Neural cell (in vitro differentiated cells): Measurements from ENCODE around the gene SNPH. TPM values are rescaled to one million over a fixed set of nuclear protein-coding genes. Genes with fewer than 3 reads are reported as not detected.

Source experiments
- H2AFZ ChIP-seq: fragments of 200-600, 300-800 bp; sonication (generic), shearing (Covaris generic); 2 replicates; pipeline ENCODE4 v1.6.0; 2014; ENCODE audit warnings: low read depth, mild to moderate bottlenecking, antibody characterized with exemption, low read length, moderate library complexity
- H3F3A ChIP-seq: fragments of 200-600 bp; shearing (Covaris generic); 2 replicates; pipeline ENCODE4 v1.6.1; 2016; ENCODE audit warnings: mild to moderate bottlenecking, moderate library complexity, mixed read lengths, antibody characterized with exemption, low read length; ENCODE audit not compliant: insufficient read depth, poor library complexity, severe bottlenecking
- H3K27ac ChIP-seq: fragments of 200-600, 300-800 bp; sonication (generic), shearing (Covaris generic); 2 replicates; pipeline ENCODE4 v1.5.1; 2014; ENCODE audit warnings: mild to moderate bottlenecking, low read length, moderate library complexity
- H3K27me3 ChIP-seq: fragments of 300-800, 200-600 bp; sonication (generic), shearing (Covaris generic); 2 replicates; pipeline ENCODE4 v1.6.0; 2014; ENCODE audit warnings: mild to moderate bottlenecking, low read depth, low read length, moderate library complexity; ENCODE audit not compliant: insufficient read depth
- H3K36me3 ChIP-seq: fragments of 300-800, 200-600 bp; sonication (generic), shearing (Covaris generic); 2 replicates; pipeline ENCODE4 v1.5.1; 2014; ENCODE audit warnings: mild to moderate bottlenecking, antibody characterized with exemption, low read length, moderate library complexity; ENCODE audit not compliant: insufficient read depth
- H3K4me2 ChIP-seq: fragments of 300-800, 200-600 bp; sonication (generic), shearing (Covaris generic); 2 replicates; pipeline ENCODE4 v1.6.0; 2014; ENCODE audit warnings: mild to moderate bottlenecking, low read length
- H3K4me3 ChIP-seq: fragments of 300-800, 200-600 bp; sonication (generic), shearing (Covaris generic); 2 replicates; pipeline ENCODE4 v1.5.1; 2014; ENCODE audit warnings: mild to moderate bottlenecking, low read length, moderate library complexity
- H3K79me2 ChIP-seq: fragments of 200-600 bp; shearing (Covaris generic); replicated peaks from 2 replicates; pipeline ENCODE4 v1.6.0; 2014; ENCODE audit warnings: mild to moderate bottlenecking, low read length, moderate library complexity; ENCODE audit not compliant: insufficient read depth
- H3K9ac ChIP-seq: fragments of 300-800, 200-600 bp; sonication (generic), shearing (Covaris generic); 2 replicates; pipeline ENCODE4 v1.6.1; 2016; ENCODE audit warnings: mild to moderate bottlenecking, low read length, mixed read lengths
- H3K9me2 ChIP-seq: fragments of 200-600 bp; shearing (Covaris generic); 2 replicates; pipeline ENCODE4 v1.6.1; 2016; ENCODE audit warnings: mild to moderate bottlenecking, low read length, mixed read lengths; ENCODE audit not compliant: insufficient read depth
- H3K9me3 ChIP-seq: fragments of 200-600, 300-800 bp; sonication (generic), shearing (Covaris generic); 2 replicates; pipeline ENCODE4 v1.6.1; 2016; ENCODE audit warnings: mild to moderate bottlenecking, mixed run types, low read length, moderate library complexity, mixed read lengths
- H4K20me1 ChIP-seq: fragments of 200-600 bp; shearing (Covaris generic); 2 replicates; pipeline ENCODE4 v1.6.1; 2016; ENCODE audit warnings: mild to moderate bottlenecking, mixed run types; ENCODE audit not compliant: insufficient read depth
- CTCF ChIP-seq: fragments of 450-650 bp; IDR thresholded peaks from 2 replicates; pipeline ENCODE4 v1.5.1; 2014; ENCODE audit warnings: antibody characterized with exemption, mild to moderate bottlenecking, moderate library complexity; ENCODE audit not compliant: poor library complexity, severe bottlenecking
- EP300 ChIP-seq: fragments of 450-650 bp; conservative IDR thresholded peaks from 2 replicates; pipeline ENCODE4 v1.6.1; 2014; ENCODE audit warnings: antibody characterized with exemption, mild to moderate bottlenecking, moderate library complexity; ENCODE audit not compliant: poor library complexity, severe bottlenecking
- EZH2 ChIP-seq: fragments of 200-600, 300-800 bp; shearing (Covaris generic), sonication (generic); IDR thresholded peaks from 2 replicates; pipeline ENCODE4 v1.6.1; 2014; ENCODE audit warnings: antibody characterized with exemption, low read length, borderline replicate concordance, mild to moderate bottlenecking; ENCODE audit not compliant: insufficient read depth, poor library complexity, severe bottlenecking
- MXI1 ChIP-seq: fragments of 450-650 bp; conservative IDR thresholded peaks from 2 replicates; pipeline ENCODE4 v1.6.1; 2014; ENCODE audit warnings: antibody characterized with exemption, mild to moderate bottlenecking; ENCODE audit not compliant: poor library complexity, severe bottlenecking
- POLR2AphosphoS5 ChIP-seq: IDR thresholded peaks from 2 replicates; pipeline ENCODE4 v1.6.1; 2012
- RAD21 ChIP-seq: fragments of 450-650 bp; conservative IDR thresholded peaks from 2 replicates; pipeline ENCODE4 v1.6.1; 2014; ENCODE audit warnings: antibody characterized with exemption, mild to moderate bottlenecking, moderate library complexity
- REST ChIP-seq: IDR thresholded peaks from 2 replicates; pipeline ENCODE4 v1.6.1; 2012; ENCODE audit warnings: borderline replicate concordance
- SMC3 ChIP-seq: fragments of 450-650 bp; conservative IDR thresholded peaks from 2 replicates; pipeline ENCODE4 v1.6.1; 2014; ENCODE audit warnings: antibody characterized with exemption, mild to moderate bottlenecking, moderate library complexity; ENCODE audit not compliant: poor library complexity
- TAF1 ChIP-seq: IDR thresholded peaks from 2 replicates; pipeline ENCODE4 v1.6.1; 2012; ENCODE audit warnings: low read depth
- polyA plus RNA-seq: library from polyadenylated mRNA; depleted of rRNA; stranded (reverse); fragments of >200 nt; gene quantifications from 2 replicates; pipeline ENCODE4 v1.2.3, GENCODE V29; 2014

Gene SNPH
- polyA plus RNA-seq, 1 donor from 2014 or later = 25.6 TPM

GRCh38 chr20:1286267-1287024 is 20.4 kb downstream of the SNPH start:
- H3K79me2 ChIP-seq = no peaks in the 10 kb centered on the region
- H2AFZ ChIP-seq = no peak overlapping the region
- H3K4me3 ChIP-seq = no peak overlapping the region
- no peaks in the 10 kb centered on the region for H4K20me1 ChIP-seq
- no peak overlapping the region for H3K4me2 ChIP-seq
- no peaks in the 10 kb centered on the region for H3K9me2 ChIP-seq
- no peaks in the 10 kb centered on the region for H3K36me3 ChIP-seq
- H3K27ac ChIP-seq = no peak overlapping the region
- H3K27me3 ChIP-seq = no peaks in the 10 kb centered on the region
- H3K9ac ChIP-seq = no peak overlapping the region
- H3F3A ChIP-seq = no peaks in the 10 kb centered on the region
- TF ChIP-seq CTCF (no peak), RAD21 (no peak)
- no peaks in the 10 kb centered on the region for H3K9me3 ChIP-seq

GRCh38 chr20:1287306-1287705 is 21.2 kb downstream of the SNPH start:
- H2AFZ ChIP-seq = no peak overlapping the region
- no peak for TF ChIP-seq POLR2AphosphoS5
- TF ChIP-seq RAD21 = no peak
- no peak for TF ChIP-seq MXI1
- no peak for TF ChIP-seq TAF1
- no peak overlapping the region for H3K9ac ChIP-seq
- no peaks in the 10 kb centered on the region for H3K79me2 ChIP-seq
- H3K4me2 ChIP-seq = no peak overlapping the region
- no peaks in the 10 kb centered on the region for H3F3A ChIP-seq
- no peak overlapping the region for H3K27ac ChIP-seq
- no peaks in the 10 kb centered on the region for H4K20me1 ChIP-seq
- no peaks in the 10 kb centered on the region for H3K36me3 ChIP-seq
- no peaks in the 10 kb centered on the region for H3K9me2 ChIP-seq
- no peak overlapping the region for H3K4me3 ChIP-seq
- no peaks in the 10 kb centered on the region for H3K9me3 ChIP-seq
- no peaks in the 10 kb centered on the region for H3K27me3 ChIP-seq

- no peaks in the 10 kb centered on the region for H3K27me3 ChIP-seq
- no peaks in the 10 kb centered on the region for H4K20me1 ChIP-seq
- no peaks in the 10 kb centered on the region for H3K79me2 ChIP-seq
- TF ChIP-seq MXI1 = no peak
- TF ChIP-seq RAD21 = no peak
- TF ChIP-seq CTCF = no peak
- TF ChIP-seq EP300 = no peak
- no peak for TF ChIP-seq TAF1
- no peak for TF ChIP-seq POLR2AphosphoS5
- TF ChIP-seq SMC3 = no peak
- TF ChIP-seq EZH2 = no peak
- TF ChIP-seq REST = no peak
- H3K9me3 ChIP-seq = no peaks in the 10 kb centered on the region
- no peak overlapping the region for H3K4me2 ChIP-seq
- H3K4me3 ChIP-seq = no peak overlapping the region
- H3F3A ChIP-seq = no peaks in the 10 kb centered on the region
- no peaks in the 10 kb centered on the region for H3K9me2 ChIP-seq
- no peak overlapping the region for H3K27ac ChIP-seq
- H2AFZ ChIP-seq = no peak overlapping the region
- no peak overlapping the region for H3K9ac ChIP-seq
- no peaks in the 10 kb centered on the region for H3K36me3 ChIP-seq
Observed at GRCh38 chr20:1287787-1288569, 21.9 kb downstream of the SNPH start.
